HepG2 (cell line): Measurements from ENCODE around the gene KAT14. TPM values are rescaled to one million over a fixed set of nuclear protein-coding genes. Genes with fewer than 3 reads are reported as not detected.

Experiments used
- ATM ChIP-seq: fragments of 450-650 bp; IDR thresholded peaks from 2 replicates; pipeline ENCODE4 v1.7.1; 2017; ENCODE audit warnings: mild to moderate bottlenecking, borderline replicate concordance
- CEBPG ChIP-seq: IDR thresholded peaks from 2 replicates; pipeline ENCODE4 v1.6.1; 2016
- FIP1L1 ChIP-seq: fragments of 200-400 bp; formaldehyde crosslinking; IDR thresholded peaks from 2 replicates; pipeline ENCODE4 v1.6.1; 2018; ENCODE audit warnings: low read depth, mild to moderate bottlenecking, low read length, moderate library complexity, borderline replicate concordance; ENCODE audit not compliant: insufficient read depth
- GATAD2A ChIP-seq: IDR thresholded peaks from 2 replicates; pipeline ENCODE4 v1.6.1; 2016
- HDAC2 ChIP-seq: sonication (generic); formaldehyde crosslinking; IDR thresholded peaks from 2 replicates; pipeline ENCODE4 v1.4.0; 2020; ENCODE audit warnings: missing genetic modification reagents
- HES4 ChIP-seq: sonication (generic); formaldehyde crosslinking; IDR thresholded peaks from 2 replicates; pipeline ENCODE4 v1.9.0; 2021; ENCODE audit warnings: mild to moderate bottlenecking, missing genetic modification reagents, borderline replicate concordance
- HIVEP1 ChIP-seq: sonication (generic); formaldehyde crosslinking; IDR thresholded peaks from 2 replicates; pipeline ENCODE4 v1.4.0; 2020; ENCODE audit warnings: mild to moderate bottlenecking, missing genetic modification reagents
- HOXA3 ChIP-seq: sonication (generic); formaldehyde crosslinking; IDR thresholded peaks from 2 replicates; pipeline ENCODE4 v1.5.0; 2020; ENCODE audit warnings: missing genetic modification reagents
- KLF12 ChIP-seq: sonication (generic); formaldehyde crosslinking; IDR thresholded peaks from 2 replicates; pipeline ENCODE4 v1.4.0; 2020; ENCODE audit warnings: missing genetic modification reagents, borderline replicate concordance
- MAFG ChIP-seq: sonication (generic); formaldehyde crosslinking; IDR thresholded peaks from 2 replicates; pipeline ENCODE4 v1.5.1; 2020; ENCODE audit warnings: mild to moderate bottlenecking, missing genetic modification reagents
- MTA1 ChIP-seq: sonication (generic); formaldehyde crosslinking; IDR thresholded peaks from 2 replicates; pipeline ENCODE4 v1.4.0; 2020; ENCODE audit warnings: missing genetic modification reagents, mild to moderate bottlenecking, borderline replicate concordance
- TBL1XR1 ChIP-seq: fragments of 150-350 bp; IDR thresholded peaks from 2 replicates; pipeline ENCODE4 v1.6.1; 2014; ENCODE audit warnings: borderline replicate concordance, low read length; ENCODE audit not compliant: partially characterized antibody
- TMF1 ChIP-seq: sonication (generic); formaldehyde crosslinking; IDR thresholded peaks from 2 replicates; pipeline ENCODE4 v1.8.1; 2022; ENCODE audit warnings: low read depth, missing genetic modification reagents
- ZKSCAN1 ChIP-seq: fragments of 150-350 bp; IDR thresholded peaks from 2 replicates; pipeline ENCODE4 v1.6.1; 2014; ENCODE audit warnings: low read length
- ZNF101 ChIP-seq: sonication (generic); formaldehyde crosslinking; IDR thresholded peaks from 2 replicates; pipeline ENCODE4 v1.4.0; 2020; ENCODE audit warnings: mild to moderate bottlenecking, low read depth, missing genetic modification reagents, borderline replicate concordance
- ZNF24 ChIP-seq: fragments of 450-650 bp; IDR thresholded peaks from 2 replicates; pipeline ENCODE4 v1.6.1; 2017; ENCODE audit warnings: antibody characterized with exemption, mild to moderate bottlenecking
- ZNF333 ChIP-seq: sonication (generic); formaldehyde crosslinking; IDR thresholded peaks from 2 replicates; pipeline ENCODE4 v1.4.0; 2020; ENCODE audit warnings: mild to moderate bottlenecking, missing genetic modification reagents, borderline replicate concordance
- ZNF335 ChIP-seq: sonication (generic); formaldehyde crosslinking; IDR thresholded peaks from 2 replicates; pipeline ENCODE4 v1.4.0; 2020; ENCODE audit warnings: missing genetic modification reagents
- ZNF431 ChIP-seq: sonication (generic); formaldehyde crosslinking; IDR thresholded peaks from 2 replicates; pipeline ENCODE4 v1.9.0; 2022; ENCODE audit warnings: missing genetic modification reagents, low read depth, mild to moderate bottlenecking, borderline replicate concordance
- ZNF720 ChIP-seq: sonication (generic); formaldehyde crosslinking; IDR thresholded peaks from 2 replicates; pipeline ENCODE4 v1.4.0; 2020; ENCODE audit warnings: missing genetic modification reagents
- polyA plus RNA-seq, 8 experiments: library from polyadenylated mRNA; depleted of rRNA in 3 of 8; stranded (reverse) in 7 of 8; unstranded in 1 of 8; fragments of >200 nt; fragmentation: Illumina TruSeq in 4 of 8; extraction: Trizol in 4 of 8; gene quantifications; 2 replicates each; pipeline versions ENCODE4 v1.2.1 to v1.2.3, GENCODE V29; 2011 to 2016; ENCODE audit warnings: low read depth in 4 of 8, missing spikeins in 1 of 8, mixed read lengths in 1 of 8; ENCODE audit not compliant: insufficient read depth in 1 of 8
- total RNA-seq, 5 experiments: library from RNA; depleted of rRNA; stranded (reverse); fragments of >200 nt; fragmentation: Illumina TruSeq; extraction: Trizol; gene quantifications; 2 replicates each; pipeline ENCODE4 v1.2.3, GENCODE V29; 2016; ENCODE audit warnings: low read depth in 1 of 5
- TF ChIP-seq, protein P1 (sequence below): sonication (generic); formaldehyde crosslinking; IDR thresholded peaks from 2 replicates; pipeline ENCODE4 v1.4.0; 2020; ENCODE audit warnings: missing genetic modification reagents
- TF ChIP-seq, protein P2 (sequence below), 2 experiments: sonication (generic) in 1 of 2; formaldehyde crosslinking in 1 of 2; IDR thresholded peaks; 2 replicates each; pipeline versions ENCODE4 v1.5.1 to v1.6.1; 2011 to 2020; ENCODE audit warnings: borderline replicate concordance in 1 of 2, low read depth in 1 of 2, low read length in 1 of 2, mild to moderate bottlenecking in 1 of 2, missing genetic modification reagents in 1 of 2, moderate library complexity in 1 of 2
- TF ChIP-seq, protein P3 (sequence below): sonication (generic); formaldehyde crosslinking; conservative IDR thresholded peaks from 2 replicates; pipeline ENCODE4 v1.4.0; 2020; ENCODE audit warnings: missing genetic modification reagents

KAT14 gene
- total and polyA plus RNA-seq, 2 of the 13 experiments (the other 11 are each of a cell fraction or from before 2014, with no cell fraction given) = 5.1 to 15.1 TPM

DNA sequence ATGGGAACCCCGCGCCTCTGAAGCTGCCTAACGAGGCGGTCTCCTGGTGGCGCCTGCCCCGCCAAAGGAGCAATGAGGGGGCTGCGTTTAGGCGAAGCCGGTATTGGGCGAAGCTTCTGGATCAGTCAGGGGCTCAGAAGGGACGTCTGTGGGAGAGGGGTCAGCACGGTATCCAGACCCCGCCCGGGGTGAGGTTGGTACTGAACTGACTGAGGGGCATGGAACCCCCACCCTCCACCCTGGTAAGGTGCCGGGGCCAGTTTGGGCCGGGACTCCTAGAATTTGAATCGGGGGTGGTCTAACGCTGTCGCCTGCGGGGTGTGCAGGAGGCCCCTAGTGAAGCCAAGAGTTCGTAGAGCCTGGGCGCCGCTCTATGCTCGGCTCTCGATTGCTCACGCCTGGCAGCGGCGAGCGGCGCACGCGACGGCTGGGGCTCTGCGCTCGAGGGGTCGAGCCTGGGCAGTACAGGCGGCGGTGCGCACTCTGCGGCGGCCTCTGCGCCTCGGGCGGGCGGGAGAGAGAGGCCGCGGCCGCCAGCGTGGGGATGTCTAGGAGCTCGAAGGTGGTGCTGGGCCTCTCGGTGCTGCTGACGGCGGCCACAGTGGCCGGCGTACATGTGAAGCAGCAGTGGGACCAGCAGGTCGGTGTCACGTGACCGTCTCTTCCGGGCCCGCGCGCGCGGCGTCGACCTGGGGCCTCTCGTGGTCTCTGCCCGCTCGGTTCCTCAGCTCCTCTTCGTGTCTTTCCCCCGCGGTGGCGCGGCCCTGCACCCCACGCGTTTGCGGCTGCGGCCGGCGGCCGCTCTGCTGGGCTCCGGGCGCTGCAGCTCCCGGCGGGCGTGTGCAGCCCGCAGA lies at the start of gene KAT14, which contains the start of gene PET117 (continued):
- TF ChIP-seq, protein P1, sequence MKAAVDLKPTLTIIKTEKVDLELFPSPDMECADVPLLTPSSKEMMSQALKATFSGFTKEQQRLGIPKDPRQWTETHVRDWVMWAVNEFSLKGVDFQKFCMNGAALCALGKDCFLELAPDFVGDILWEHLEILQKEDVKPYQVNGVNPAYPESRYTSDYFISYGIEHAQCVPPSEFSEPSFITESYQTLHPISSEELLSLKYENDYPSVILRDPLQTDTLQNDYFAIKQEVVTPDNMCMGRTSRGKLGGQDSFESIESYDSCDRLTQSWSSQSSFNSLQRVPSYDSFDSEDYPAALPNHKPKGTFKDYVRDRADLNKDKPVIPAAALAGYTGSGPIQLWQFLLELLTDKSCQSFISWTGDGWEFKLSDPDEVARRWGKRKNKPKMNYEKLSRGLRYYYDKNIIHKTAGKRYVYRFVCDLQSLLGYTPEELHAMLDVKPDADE (CRISPR knock-in tag) = peak; percentile 99
- TF ChIP-seq ZKSCAN1 = peak; percentile 6; the same call in 1 of the 2 replicates
- TF ChIP-seq ZNF333 (CRISPR knock-in tag) = peak; percentile 99
- peak; percentile 98 for TF ChIP-seq HOXA3
- TF ChIP-seq CEBPG = peak; percentile 50
- peak; percentile 79; the same call in 1 of the 2 replicates for TF ChIP-seq TMF1 (CRISPR knock-in tag)
- peak; percentile 83 for TF ChIP-seq HIVEP1 (CRISPR knock-in tag)
- TF ChIP-seq ZNF720 (CRISPR knock-in tag) = peak; percentile 86; the same call in 1 of the 2 replicates
- peak; percentile 62; the same call in 1 of the 2 replicates for TF ChIP-seq GATAD2A (CRISPR knock-in tag)
- TF ChIP-seq, protein P2, sequence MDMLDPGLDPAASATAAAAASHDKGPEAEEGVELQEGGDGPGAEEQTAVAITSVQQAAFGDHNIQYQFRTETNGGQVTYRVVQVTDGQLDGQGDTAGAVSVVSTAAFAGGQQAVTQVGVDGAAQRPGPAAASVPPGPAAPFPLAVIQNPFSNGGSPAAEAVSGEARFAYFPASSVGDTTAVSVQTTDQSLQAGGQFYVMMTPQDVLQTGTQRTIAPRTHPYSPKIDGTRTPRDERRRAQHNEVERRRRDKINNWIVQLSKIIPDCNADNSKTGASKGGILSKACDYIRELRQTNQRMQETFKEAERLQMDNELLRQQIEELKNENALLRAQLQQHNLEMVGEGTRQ (IDR thresholded peaks at IDR 0.05; ENCODE audit: low read depth, low read length) = peak; percentile 97
- TF ChIP-seq, protein P2 (CRISPR knock-in tag; IDR thresholded peaks at IDR 0.05; ENCODE audit: borderline replicate concordance) = peak; percentile 83
- peak; percentile 99 for TF ChIP-seq HES4 (CRISPR knock-in tag)
- TF ChIP-seq ZNF335 = no peak
- peak; percentile 60 for TF ChIP-seq TBL1XR1
- no peak for TF ChIP-seq ATM
- TF ChIP-seq MTA1 (CRISPR knock-in tag) = peak; percentile 91
- peak; percentile 98 for TF ChIP-seq KLF12 (CRISPR knock-in tag)
- peak; percentile 99 for TF ChIP-seq ZNF431 (CRISPR knock-in tag)
- peak; percentile 91; the same call in 1 of the 2 replicates for TF ChIP-seq ZNF101 (CRISPR knock-in tag)
- TF ChIP-seq MAFG = peak; percentile 64; the same call in 1 of the 2 replicates
- TF ChIP-seq, protein P3, sequence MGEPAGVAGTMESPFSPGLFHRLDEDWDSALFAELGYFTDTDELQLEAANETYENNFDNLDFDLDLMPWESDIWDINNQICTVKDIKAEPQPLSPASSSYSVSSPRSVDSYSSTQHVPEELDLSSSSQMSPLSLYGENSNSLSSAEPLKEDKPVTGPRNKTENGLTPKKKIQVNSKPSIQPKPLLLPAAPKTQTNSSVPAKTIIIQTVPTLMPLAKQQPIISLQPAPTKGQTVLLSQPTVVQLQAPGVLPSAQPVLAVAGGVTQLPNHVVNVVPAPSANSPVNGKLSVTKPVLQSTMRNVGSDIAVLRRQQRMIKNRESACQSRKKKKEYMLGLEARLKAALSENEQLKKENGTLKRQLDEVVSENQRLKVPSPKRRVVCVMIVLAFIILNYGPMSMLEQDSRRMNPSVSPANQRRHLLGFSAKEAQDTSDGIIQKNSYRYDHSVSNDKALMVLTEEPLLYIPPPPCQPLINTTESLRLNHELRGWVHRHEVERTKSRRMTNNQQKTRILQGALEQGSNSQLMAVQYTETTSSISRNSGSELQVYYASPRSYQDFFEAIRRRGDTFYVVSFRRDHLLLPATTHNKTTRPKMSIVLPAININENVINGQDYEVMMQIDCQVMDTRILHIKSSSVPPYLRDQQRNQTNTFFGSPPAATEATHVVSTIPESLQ (CRISPR knock-in tag) = peak; percentile 52; the same call in 1 of the 2 replicates
- TF ChIP-seq FIP1L1 = no peak; the same call in 1 of the 2 replicates
- peak; percentile 80 for TF ChIP-seq ZNF24
- peak; percentile 85 for TF ChIP-seq HDAC2 (CRISPR knock-in tag)
